A549 treated with DMSO at 1 μM for 4 hours (cell line): ENCODE results near the gene CABCOCO1. TPM values are rescaled to one million over a fixed set of nuclear protein-coding genes. Genes with fewer than 3 reads are reported as not detected.

Experiments
- total RNA-seq: library from RNA; stranded (reverse); fragments of 200-300 nt; extraction: Qiagen RNA extraction; gene quantifications from 5 replicates; pipeline ENCODE4 v1.2.3, GENCODE V29; 2022; ENCODE audit warnings: low read depth

CABCOCO1 gene
- total RNA-seq, result 0.11 to 0.33 TPM (median 0.23 TPM) in 4 of 5 replicates, not detected in the other

GRCh38 chr10:61662794-61663259, at the start of gene CABCOCO1:
CABCOCO1 (plus strand) TSS chr10:61662929; CDS start chr10:61662973, 44 bp downstream.

Other genes with a start within 250 kb of the CABCOCO1 start
- gene TMEM26, start 209.5 kb upstream of the CABCOCO1 start, total RNA-seq, result 0.06 to 0.43 TPM (median 0.20 TPM) in 5 replicates
- gene ARID5B, start 238.8 kb downstream of the CABCOCO1 start, total RNA-seq, result 1.8 to 2.8 TPM (median 2.0 TPM) in 5 replicates